Activated CD8-positive, alpha-beta memory T cell treated with anti-CD3 and anti-CD28 coated beads, Interleukin-2, amount 50 U/mL, for 4 hours (primary cell): ENCODE results near the gene CD79B.
"Not testable (repeated sequence)": the region's sequence is repeated elsewhere in the genome, so short reads cannot be mapped to it uniquely, and the experiment has no call there.

ENCODE experiments used
- DNase-seq: peaks from one replicate; pipeline ENCODE4 v3.0.0-alpha.2; 2020

The CD79B gene

GRCh38 chr17:63909586-63909985, 22.5 kb downstream of the CD79B start:
- DNase-seq: not testable (repeated sequence)

- not testable (repeated sequence) for DNase-seq
These were observed 24.9 kb downstream of the CD79B start for GRCh38 chr17:63907161-63907778.

GRCh38 chr17:63904796-63905195, 27.3 kb downstream of the CD79B start:
- DNase-seq: not testable (repeated sequence)

GRCh38 chr17:63903787-63904201, 28.3 kb downstream of the CD79B start:
- not testable (repeated sequence) for DNase-seq

GRCh38 chr17:63901971-63902370, 30.2 kb downstream of the CD79B start:
- DNase-seq: not testable (repeated sequence)

- DNase-seq: not testable (repeated sequence)
These were observed 33.0 kb downstream of the CD79B start for GRCh38 chr17:63898899-63899798.

GRCh38 chr17:63896524-63897354, 35.4 kb downstream of the CD79B start, which contains the start of gene CSH1:
Gene CSH1, minus strand, starts transcription at chr17:63896574. Its CDS starts 63 bp downstream, at chr17:63896511.
- DNase-seq: not testable (repeated sequence)

GRCh38 chr17:63894821-63895220, 37.3 kb downstream of the CD79B start:
- DNase-seq: not testable (repeated sequence)

- not testable (repeated sequence) for DNase-seq
These were observed 38.1 kb downstream of the CD79B start for GRCh38 chr17:63894021-63894420.

- DNase-seq: not testable (repeated sequence)
These were observed 39.7 kb downstream of the CD79B start for GRCh38 chr17:63892316-63893037.

GRCh38 chr17:63889026-63889848, 42.9 kb downstream of the CD79B start:
- not testable (repeated sequence) for DNase-seq

GRCh38 chr17:63885119-63885518, 47.0 kb downstream of the CD79B start:
- DNase-seq: not testable (repeated sequence)

- not testable (repeated sequence) for DNase-seq
These were observed 49.5 kb downstream of the CD79B start for GRCh38 chr17:63882626-63883126.

- peak; percentile 58 for DNase-seq
These were observed 50.1 kb downstream of the CD79B start, which contains the start of gene GH2 for GRCh38 chr17:63881935-63882601. Gene GH2, minus strand, starts transcription at chr17:63881944. Its CDS starts 143 bp downstream, at chr17:63881801.

GRCh38 chr17:63881337-63881736, 50.8 kb downstream of the CD79B start:
- DNase-seq: not testable (repeated sequence)

GRCh38 chr17:63880706-63881105, 51.4 kb downstream of the CD79B start:
- no peak for DNase-seq
